HG02642 (cell line): ENCODE measurements around the gene ASTN2.

Experiments
- ATAC-seq: cut with Tn5 transposase; IDR thresholded peaks from one replicate; pipeline ENCODE4 v1.9.1; 2021; ENCODE audit warnings: mild to moderate bottlenecking; ENCODE audit not compliant: unreplicated experiment, poor library complexity

Gene ASTN2

GRCh38 chr9:116668970-116669695 lies 745.7 kb downstream of the ASTN2 start:
- no peak for ATAC-seq

GRCh38 chr9:116663581-116663980 lies 751.3 kb downstream of the ASTN2 start:
- no peak for ATAC-seq

GRCh38 chr9:116662646-116663310 lies 752.1 kb downstream of the ASTN2 start:
- ATAC-seq, result no peak

DNA sequence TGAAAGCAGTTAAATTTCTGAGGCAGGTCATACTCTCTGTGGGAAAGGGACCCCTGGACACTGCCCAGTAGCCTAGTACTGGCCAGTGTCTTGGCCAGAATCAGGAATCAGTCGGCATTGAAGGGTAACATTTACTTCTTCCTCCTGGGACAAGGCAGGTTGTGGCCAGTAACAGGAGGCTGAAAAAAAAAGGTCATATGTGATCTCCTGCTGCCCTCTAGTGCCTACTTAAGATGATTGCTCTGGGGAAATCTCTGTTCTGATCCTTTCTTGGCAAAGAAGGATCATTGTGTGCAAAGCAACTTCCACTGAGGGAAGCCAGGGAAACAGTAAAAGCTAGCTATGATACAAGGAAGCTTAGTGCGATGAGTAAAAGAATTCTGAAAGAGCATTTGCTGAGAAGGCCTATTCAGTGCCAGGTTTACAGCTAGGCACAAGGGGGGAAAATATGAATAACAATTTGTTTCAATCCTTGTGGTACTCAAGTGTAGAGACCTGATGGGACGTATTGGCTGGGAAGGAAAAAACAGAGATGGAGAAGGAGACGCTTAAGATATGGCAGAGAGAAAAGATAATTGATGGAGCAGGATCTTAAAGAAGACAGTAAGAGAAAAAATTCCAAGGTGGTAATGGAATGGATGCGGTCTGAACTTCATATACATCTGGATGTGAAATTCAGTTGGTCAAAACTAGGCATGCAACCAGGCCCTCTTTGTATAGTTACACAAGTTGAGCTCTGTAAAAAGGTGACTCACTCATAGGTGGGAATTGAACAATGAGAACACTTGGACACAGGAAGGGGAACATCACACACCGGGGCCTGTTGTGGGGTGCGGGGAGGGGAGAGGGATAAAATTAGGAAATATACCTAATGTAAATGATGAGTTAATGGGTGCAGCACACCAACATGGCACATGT lies 753.6 kb downstream of the ASTN2 start:
- peak; percentile 84 for ATAC-seq

DNA sequence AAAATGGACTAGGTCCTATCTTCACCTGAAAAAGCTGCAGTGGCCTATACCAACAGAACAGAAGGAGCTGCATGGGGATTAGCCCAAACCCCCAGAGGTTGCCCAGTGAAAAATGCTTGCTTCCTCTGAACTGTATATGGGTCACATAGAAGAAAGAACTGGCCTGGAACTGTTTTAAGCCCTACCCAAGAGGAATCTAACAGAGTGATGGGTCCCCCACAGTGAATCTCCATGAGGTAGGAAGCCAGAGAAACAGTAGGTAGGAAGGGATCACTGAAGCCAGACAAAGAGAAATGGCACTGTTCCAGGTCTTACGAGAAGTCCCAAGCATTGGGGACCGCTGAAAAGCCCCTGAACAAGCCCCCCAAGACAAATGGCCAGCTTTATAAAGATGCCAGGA lies 756.6 kb downstream of the ASTN2 start:
- ATAC-seq, result no peak

GRCh38 chr9:116656977-116657376 lies 757.9 kb downstream of the ASTN2 start:
- no peak for ATAC-seq

- no peak for ATAC-seq
Measured at GRCh38 chr9:116656501-116656971, 758.3 kb downstream of the ASTN2 start.

DNA sequence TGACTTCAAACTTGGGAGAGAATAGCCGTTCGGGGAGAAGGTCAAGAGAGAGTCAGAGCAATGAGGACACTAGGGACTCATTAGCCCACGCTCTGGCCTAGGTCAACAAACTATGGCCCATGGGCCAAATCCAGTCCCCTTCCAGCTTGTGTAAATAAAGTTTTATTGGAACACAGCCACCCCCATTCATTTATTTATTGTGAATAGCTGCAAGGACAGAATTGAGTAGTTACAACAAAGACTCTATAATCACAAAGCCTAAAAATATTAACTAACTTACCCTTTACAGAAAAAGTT lies 760.9 kb downstream of the ASTN2 start:
- no peak for ATAC-seq

- no peak for ATAC-seq
Measured at GRCh38 chr9:116653348-116654058, 761.4 kb downstream of the ASTN2 start.

GRCh38 chr9:116647515-116647809 lies 767.4 kb downstream of the ASTN2 start:
- ATAC-seq, result peak; percentile 27

DNA sequence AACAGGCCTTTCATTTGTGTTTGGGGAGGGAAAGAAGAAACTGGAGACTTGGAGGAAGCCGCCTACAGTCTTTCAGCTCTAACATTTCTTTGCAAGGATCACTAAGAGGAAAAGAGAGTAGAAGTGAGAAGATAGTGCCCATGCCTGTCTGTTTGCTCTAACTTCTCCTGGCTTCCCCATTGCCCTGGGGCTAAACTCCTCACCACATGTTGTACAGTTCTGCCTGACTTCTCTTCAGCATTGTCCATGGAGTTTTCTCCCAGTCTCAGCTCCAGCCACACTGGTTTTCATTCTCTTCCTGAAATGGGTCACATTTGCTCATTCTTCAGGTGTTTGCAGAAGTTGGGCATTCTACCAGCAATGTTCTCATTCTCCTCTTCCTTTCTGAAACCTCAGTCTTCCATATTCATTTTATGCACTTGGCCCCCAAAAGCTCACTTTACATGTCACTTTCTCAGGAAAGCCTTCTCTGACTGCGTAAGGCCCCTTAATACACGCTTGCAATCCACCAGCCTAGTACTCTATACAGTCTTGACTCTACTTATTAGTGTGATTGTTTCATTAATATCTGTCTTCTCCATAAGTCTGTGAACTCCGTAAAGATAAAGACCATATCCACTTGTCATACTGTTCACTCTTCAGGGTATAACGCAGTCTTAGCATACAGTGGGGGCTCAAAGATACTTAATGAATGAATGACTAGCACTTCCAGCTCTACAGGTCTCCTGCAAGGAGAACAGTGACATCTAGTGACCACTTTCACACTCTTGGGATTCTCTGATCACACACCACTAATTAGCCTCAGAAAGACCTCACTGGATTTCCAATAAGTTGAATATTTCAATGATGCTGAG lies 768.0 kb downstream of the ASTN2 start:
- ATAC-seq, result peak; percentile 66

GRCh38 chr9:116644091-116644688 lies 770.7 kb downstream of the ASTN2 start:
- no peak for ATAC-seq

DNA sequence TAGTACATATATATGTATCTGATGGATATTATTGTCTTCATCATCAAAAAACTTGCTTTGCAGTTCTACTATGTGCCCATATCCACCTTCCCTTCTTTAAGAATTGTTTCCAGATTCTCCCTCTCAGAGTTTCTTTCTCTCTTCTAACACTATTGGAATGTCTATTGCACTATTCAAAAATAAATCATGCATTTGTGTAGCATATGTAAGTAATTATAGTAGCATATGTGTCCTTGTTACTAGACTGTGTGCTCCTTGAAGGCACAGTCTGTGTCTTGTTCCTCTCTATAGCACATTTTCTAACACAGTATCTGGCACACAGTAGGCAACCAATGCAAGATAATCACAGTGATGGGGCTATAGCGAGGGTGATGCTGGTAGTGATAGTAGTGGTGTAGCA lies 771.2 kb downstream of the ASTN2 start:
- no peak for ATAC-seq

DNA sequence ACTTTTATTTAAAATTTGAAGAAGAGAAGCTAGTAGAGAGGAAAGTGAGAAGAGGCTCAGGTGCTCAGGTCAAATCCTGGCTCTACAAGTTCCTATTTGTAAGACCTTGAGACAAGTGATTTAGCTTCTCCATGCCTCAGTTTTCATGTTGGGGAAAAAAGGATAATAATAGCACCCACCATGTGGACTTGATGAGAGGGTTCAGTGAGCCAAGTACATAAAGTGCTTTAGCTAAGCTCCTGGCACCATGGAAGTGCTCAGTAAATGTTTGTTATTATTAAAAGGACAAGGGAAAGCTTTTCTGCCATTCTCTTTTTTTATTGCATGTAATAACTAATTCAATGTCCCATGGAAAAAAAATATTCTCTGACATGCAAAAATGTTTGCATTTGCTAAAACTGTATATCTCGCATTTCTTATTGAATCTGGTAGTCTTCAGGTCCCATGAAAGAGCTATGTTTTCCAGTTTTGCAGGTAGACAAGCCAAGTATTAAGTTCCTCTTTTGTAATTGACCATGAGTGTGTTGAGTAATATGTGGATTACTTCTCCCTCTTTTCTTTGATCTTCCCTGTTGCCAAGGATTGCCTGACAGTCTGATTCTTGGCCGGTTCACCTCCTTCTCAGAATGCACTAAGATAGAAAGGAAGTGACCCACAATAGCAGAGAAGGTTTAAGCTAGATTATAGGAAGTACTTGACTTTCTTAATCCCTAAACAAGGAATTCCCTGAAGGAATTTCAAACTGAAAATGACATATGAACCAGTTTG lies 773.4 kb downstream of the ASTN2 start:
- ATAC-seq, result no peak

GRCh38 chr9:116639251-116639741 lies 775.6 kb downstream of the ASTN2 start:
- ATAC-seq, result no peak

- ATAC-seq, result no peak
Measured at GRCh38 chr9:116635908-116636307, 778.9 kb downstream of the ASTN2 start.

DNA sequence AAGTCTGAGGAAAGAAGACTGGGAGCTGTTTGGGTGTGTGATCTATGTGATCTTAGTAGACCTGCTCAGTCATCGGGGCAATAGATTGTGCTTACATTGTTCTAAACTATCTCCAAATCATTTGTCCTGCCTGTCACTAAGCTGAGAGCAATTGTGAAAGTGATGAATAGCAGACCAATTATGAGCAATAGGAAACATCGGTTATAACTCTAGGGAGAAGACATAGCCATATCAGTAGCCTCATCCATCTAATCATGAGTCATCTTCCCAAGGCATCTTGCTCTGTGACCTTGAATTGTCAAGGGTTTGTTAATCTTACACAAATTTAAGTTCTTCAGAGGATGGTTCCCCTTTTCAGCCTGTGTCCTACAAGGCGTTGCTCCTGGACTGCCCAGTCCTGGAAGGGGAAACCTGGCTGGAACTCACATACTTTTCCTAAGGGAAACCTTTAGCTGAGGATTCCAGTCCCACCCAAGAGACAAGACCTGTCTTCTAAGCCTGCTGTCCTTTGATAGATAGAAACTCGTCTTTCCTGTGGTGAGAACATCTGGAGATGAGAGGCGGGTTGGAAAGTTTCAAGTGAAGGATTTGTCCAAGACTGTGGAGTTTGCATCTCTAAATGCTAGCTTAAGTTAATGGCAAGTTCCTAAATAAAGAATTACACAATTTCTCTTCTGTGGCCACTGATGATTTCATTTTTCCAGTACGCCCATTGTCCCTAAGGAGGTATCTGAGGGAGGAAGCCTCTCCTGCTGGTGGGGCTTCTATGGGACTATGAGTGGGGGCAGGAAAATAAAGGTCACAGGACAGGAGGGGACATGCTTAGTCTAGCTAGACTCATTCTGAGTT lies 781.6 kb downstream of the ASTN2 start:
- no peak for ATAC-seq

- ATAC-seq, result no peak
Measured at GRCh38 chr9:116629634-116630033, 785.2 kb downstream of the ASTN2 start.
